ENCODE measurements around the gene BMPR1A.

BMPR1A gene

GRCh38 chr10:86825366-86825765 lies 68.9 kb downstream of the BMPR1A start:
- H3K9me3 ChIP-seq, result no peaks in the 10 kb centered on the region
- intact Hi-C loops (cut with DNase I; ENCODE audit: low total_unique reads), result no loop called here
- H3K36me3 ChIP-seq, result no peaks in the 10 kb centered on the region
- no peak for DNase-seq
- H3K4me3 ChIP-seq, result no peak overlapping the region
- H3K27me3 ChIP-seq, result no peaks in the 10 kb centered on the region
- H3K27ac ChIP-seq, result no peak overlapping the region
- H3K4me1 ChIP-seq, result peaks cover 0 to 87% (median 25%) of the 10 kb centered on the region in 4 donors
- TF ChIP-seq CTCF (IDR thresholded peaks at IDR 0.05), result no peak

GRCh38 chr10:86827639-86828038 lies 71.2 kb downstream of the BMPR1A start:
- intact Hi-C loops (cut with DNase I; ENCODE audit: low total_unique reads), result no loop called here
- Histone ChIP-seq H3K4me1 (peaks cover 0 to 86% (median 30%) of the 10 kb centered on the region in 4 donors), H3K27ac (no peak overlapping the region), H3K27me3 (no peaks in the 10 kb centered on the region), H3K4me3 (no peak overlapping the region), H3K9me3 (no peaks in the 10 kb centered on the region), H3K36me3 (no peaks in the 10 kb centered on the region)
- no peak for TF ChIP-seq CTCF (IDR thresholded peaks at IDR 0.05)
- no peak for DNase-seq

- Histone ChIP-seq H3K27me3 (no peaks in the 10 kb centered on the region), H3K9me3 (no peaks in the 10 kb centered on the region), H3K36me3 (no peaks in the 10 kb centered on the region), H3K4me3 (no peak overlapping the region), H3K4me1 (peaks cover 0 to 86% (median 32%) of the 10 kb centered on the region in 4 donors), H3K27ac (no peak overlapping the region)
- DNase-seq, result no peak
- intact Hi-C loops (cut with DNase I; ENCODE audit: low total_unique reads), result no loop called here
- no peak for TF ChIP-seq CTCF (IDR thresholded peaks at IDR 0.05)
Measured at GRCh38 chr10:86828145-86828544, 71.7 kb downstream of the BMPR1A start.

- TF ChIP-seq CTCF (IDR thresholded peaks at IDR 0.05), result no peak
- intact Hi-C loops (cut with DNase I; ENCODE audit: low total_unique reads), result no loop called here
- Histone ChIP-seq H3K36me3 (no peaks in the 10 kb centered on the region), H3K4me3 (no peak overlapping the region), H3K27me3 (no peaks in the 10 kb centered on the region), H3K4me1 (peaks cover 0 to 86% (median 36%) of the 10 kb centered on the region in 4 donors), H3K27ac (peak overlapping the region; percentile 43 to 49), H3K9me3 (no peaks in the 10 kb centered on the region)
- DNase-seq, result no peak
Measured at GRCh38 chr10:86829472-86829871, 73.1 kb downstream of the BMPR1A start.

GRCh38 chr10:86830043-86830591 lies 73.7 kb downstream of the BMPR1A start:
- no peak overlapping the region for H3K4me3 ChIP-seq
- peaks cover 0 to 86% (median 39%) of the 10 kb centered on the region in 4 donors for H3K4me1 ChIP-seq
- DNase-seq, result no peak
- TF ChIP-seq CTCF (IDR thresholded peaks at IDR 0.05), result no peak
- no peaks in the 10 kb centered on the region for H3K36me3 ChIP-seq
- intact Hi-C loops (cut with DNase I; ENCODE audit: low total_unique reads), result no loop called here
- no peaks in the 10 kb centered on the region for H3K27me3 ChIP-seq
- peak overlapping the region; percentile 43 to 49 for H3K27ac ChIP-seq
- no peaks in the 10 kb centered on the region for H3K9me3 ChIP-seq

GRCh38 chr10:86833969-86834368 lies 77.5 kb downstream of the BMPR1A start:
- peaks cover 0 to 94% (median 49%) of the 10 kb centered on the region in 4 donors for H3K4me1 ChIP-seq
- no peak overlapping the region for H3K4me3 ChIP-seq
- intact Hi-C loops (cut with DNase I; ENCODE audit: low total_unique reads), result no loop called here
- H3K36me3 ChIP-seq, result no peaks in the 10 kb centered on the region
- TF ChIP-seq CTCF (IDR thresholded peaks at IDR 0.05), result no peak
- H3K27ac ChIP-seq, result no peak overlapping the region
- DNase-seq, result no peak
- H3K9me3 ChIP-seq, result no peaks in the 10 kb centered on the region
- H3K27me3 ChIP-seq, result no peaks in the 10 kb centered on the region
